T-helper 1 cell (primary cell): Measurements from ENCODE around the gene PKP4.

ENCODE experiments used
- DNase-seq, 5 donors: peaks; one replicate each; pipeline ENCODE4 v3.0.0-alpha.2; 2012 to 2020

The PKP4 gene

GRCh38 chr2:158722266-158723105 is 265.7 kb downstream of the PKP4 start:
- DNase-seq = no peak

- DNase-seq = no peak
Measured at GRCh38 chr2:158723181-158723838, 266.6 kb downstream of the PKP4 start.

- no peak for DNase-seq
Measured at GRCh38 chr2:158723921-158724802, 267.4 kb downstream of the PKP4 start.

DNA sequence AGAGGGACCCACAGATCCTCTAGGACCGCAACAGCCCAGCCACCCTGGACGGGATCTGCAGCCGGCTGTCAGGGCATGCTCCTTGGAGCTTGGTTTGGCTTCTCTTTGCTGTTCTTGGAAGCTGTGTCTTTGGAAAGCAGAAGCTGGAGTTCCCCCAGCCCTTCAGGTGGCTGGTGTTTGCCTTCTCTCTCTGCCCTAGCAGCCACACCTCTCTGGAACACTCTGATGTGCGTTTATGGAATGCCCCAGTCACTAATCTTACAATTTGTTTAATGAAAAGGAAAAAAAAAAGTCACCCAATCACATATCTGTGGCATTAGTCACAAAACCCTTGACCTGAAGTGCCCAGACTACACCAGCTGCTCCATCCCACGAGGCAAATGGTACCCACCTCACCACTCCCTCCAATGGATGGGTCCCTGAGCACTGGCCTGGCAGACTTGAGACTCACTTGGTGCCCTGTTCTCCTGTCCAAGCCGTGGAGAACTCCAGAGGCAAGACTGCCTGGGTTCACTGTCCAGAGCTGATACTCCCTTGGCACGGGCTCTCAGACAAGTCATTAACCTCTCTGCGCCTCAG is 268.1 kb downstream of the PKP4 start:
- DNase-seq = no peak

- no peak for DNase-seq
Measured at GRCh38 chr2:158725441-158725891, 268.7 kb downstream of the PKP4 start.

- no peak for DNase-seq
Measured at GRCh38 chr2:158726911-158727592, 270.3 kb downstream of the PKP4 start.

- DNase-seq = no peak
Measured at GRCh38 chr2:158728422-158728821, 271.7 kb downstream of the PKP4 start.

- no peak for DNase-seq
Measured at GRCh38 chr2:158729451-158729850, 272.7 kb downstream of the PKP4 start.

GRCh38 chr2:158729873-158730620 is 273.3 kb downstream of the PKP4 start:
- no peak for DNase-seq

DNA sequence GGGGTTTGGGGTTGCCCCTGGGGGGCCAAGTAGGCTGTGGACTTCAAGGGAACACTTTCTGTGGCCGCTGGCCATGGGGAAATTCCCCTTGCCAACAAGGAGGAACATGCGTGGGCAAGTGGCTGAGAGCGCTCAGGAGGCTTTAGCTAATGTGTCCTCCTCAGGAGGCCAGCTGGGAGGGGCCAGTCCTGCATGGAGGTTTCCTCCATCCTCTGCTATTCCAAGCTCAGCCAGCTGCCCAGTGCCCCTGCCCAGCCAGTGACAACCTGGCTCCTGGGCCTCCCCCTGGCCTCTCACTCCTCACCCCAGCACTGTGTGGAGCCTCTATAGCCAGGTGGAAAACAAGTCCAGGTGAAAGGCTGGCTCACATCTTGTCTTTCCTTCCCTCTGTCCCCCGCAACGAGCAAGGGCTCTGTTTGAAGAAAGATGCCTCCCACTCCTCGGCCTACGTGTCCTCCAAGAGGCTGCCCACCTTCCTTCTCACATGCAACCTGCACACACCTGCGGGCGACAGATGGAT is 273.9 kb downstream of the PKP4 start:
- DNase-seq = no peak

- no peak for DNase-seq
Measured at GRCh38 chr2:158731386-158731785, 274.6 kb downstream of the PKP4 start.
